Tibial artery (tissue), 4 donors: Measurements from ENCODE around the gene CCNB2.
A peak's percentile ranks its signal among the peaks of the same experiment; 100 is the strongest.
"Not testable (repeated sequence)": the region's sequence is repeated elsewhere in the genome, so short reads cannot be mapped to it uniquely, and the experiment has no call there.

ENCODE experiments used
- DNase-seq, 2 donors: peaks; one replicate each; pipeline ENCODE4 v3.0.0-alpha.2; 2019
- H3K27ac ChIP-seq, 2 donors: fragments of 200-600 bp; sonication (generic) in 1 of 2; 1 replicate in 1 of 2; 2 replicates in 1 of 2; pipeline ENCODE4 v1.5.1; 2018 to 2019; ENCODE audit warnings: mild to moderate bottlenecking in 1 of 2
- H3K27me3 ChIP-seq, 2 donors: fragments of 200-600 bp; sonication (generic) in 1 of 2; one replicate each; pipeline versions ENCODE4 v1.5.1 to v1.6.0; 2016 to 2019
- H3K36me3 ChIP-seq, 3 donors: fragments of 200-600 bp; sonication (generic) in 2 of 3; one replicate each; pipeline ENCODE4 v1.5.1; 2016 to 2019; ENCODE audit warnings: mild to moderate bottlenecking in 2 of 3
- H3K4me1 ChIP-seq, 4 donors: fragments of 200-600 bp; sonication (generic) in 2 of 4; 1 replicate in 3 of 4; 2 replicates in 1 of 4; pipeline ENCODE4 v1.5.1; 2016 to 2019
- H3K4me3 ChIP-seq, 2 donors: fragments of 200-600 bp; sonication (generic) in 1 of 2; 1 replicate in 1 of 2; 2 replicates in 1 of 2; pipeline ENCODE4 v1.5.1; 2018 to 2019; ENCODE audit warnings: mild to moderate bottlenecking in 2 of 2
- H3K9me3 ChIP-seq, 3 donors: fragments of 200-600 bp; sonication (generic) in 1 of 3; one replicate each; pipeline ENCODE4 v1.5.1; 2016 to 2019
- intact Hi-C: fragments of 100-400 bp; cut with DNase I; formaldehyde crosslinking; loops from one replicate; pipeline ENCODE4 v1.15.0; 2023; ENCODE audit warnings: low total_unique reads
- TF ChIP-seq, protein P1 (sequence below), 2 experiments: fragments of 200-600 bp in 1 of 2; fragments of 450-650 bp in 1 of 2; IDR thresholded peaks; one replicate each; pipeline ENCODE4 v1.5.1; 2017 to 2019; ENCODE audit warnings: antibody characterized with exemption in 2 of 2, mild to moderate bottlenecking in 1 of 2, moderate library complexity in 1 of 2

The CCNB2 gene

DNA sequence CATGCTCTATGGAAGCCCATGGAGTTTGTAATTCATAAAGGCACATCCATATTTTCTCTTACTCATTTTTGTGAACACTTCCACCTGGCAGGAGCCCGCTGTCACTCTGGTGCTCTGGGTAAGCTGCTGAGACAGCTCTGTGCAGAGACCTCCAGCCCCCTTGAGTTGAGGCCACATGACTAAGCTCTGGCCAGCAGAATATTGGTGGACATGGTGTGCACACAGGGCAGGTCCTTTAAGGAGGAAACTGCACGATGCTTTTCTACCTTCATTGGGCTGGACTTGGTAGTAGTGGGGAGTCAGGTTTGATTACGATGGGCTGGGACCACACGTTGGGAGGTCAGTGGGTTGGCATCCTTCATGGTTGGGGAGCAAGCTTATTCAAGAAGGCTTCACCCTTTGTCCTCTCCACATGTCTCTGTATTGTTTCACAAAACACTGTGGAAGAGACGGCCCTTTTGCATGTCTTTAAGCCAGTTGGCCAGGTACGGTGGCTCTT lies 29.0 kb downstream of the CCNB2 start:
- Histone ChIP-seq H3K9me3 (peaks cover 0 to 4% (median 0%) of the 10 kb centered on the region in 3 donors), H3K4me1 (no peaks in the 10 kb centered on the region), H3K27ac (no peak overlapping the region), H3K4me3 (no peak overlapping the region), H3K27me3 (no peaks in the 10 kb centered on the region), H3K36me3 (peaks cover 54 to 61% (median 57%) of the 10 kb centered on the region in 3 donors)
- intact Hi-C loops, result no loop called here
- no peak for DNase-seq
- TF ChIP-seq, protein P1, sequence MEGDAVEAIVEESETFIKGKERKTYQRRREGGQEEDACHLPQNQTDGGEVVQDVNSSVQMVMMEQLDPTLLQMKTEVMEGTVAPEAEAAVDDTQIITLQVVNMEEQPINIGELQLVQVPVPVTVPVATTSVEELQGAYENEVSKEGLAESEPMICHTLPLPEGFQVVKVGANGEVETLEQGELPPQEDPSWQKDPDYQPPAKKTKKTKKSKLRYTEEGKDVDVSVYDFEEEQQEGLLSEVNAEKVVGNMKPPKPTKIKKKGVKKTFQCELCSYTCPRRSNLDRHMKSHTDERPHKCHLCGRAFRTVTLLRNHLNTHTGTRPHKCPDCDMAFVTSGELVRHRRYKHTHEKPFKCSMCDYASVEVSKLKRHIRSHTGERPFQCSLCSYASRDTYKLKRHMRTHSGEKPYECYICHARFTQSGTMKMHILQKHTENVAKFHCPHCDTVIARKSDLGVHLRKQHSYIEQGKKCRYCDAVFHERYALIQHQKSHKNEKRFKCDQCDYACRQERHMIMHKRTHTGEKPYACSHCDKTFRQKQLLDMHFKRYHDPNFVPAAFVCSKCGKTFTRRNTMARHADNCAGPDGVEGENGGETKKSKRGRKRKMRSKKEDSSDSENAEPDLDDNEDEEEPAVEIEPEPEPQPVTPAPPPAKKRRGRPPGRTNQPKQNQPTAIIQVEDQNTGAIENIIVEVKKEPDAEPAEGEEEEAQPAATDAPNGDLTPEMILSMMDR (IDR thresholded peaks at IDR 0.05), result no peak

DNA sequence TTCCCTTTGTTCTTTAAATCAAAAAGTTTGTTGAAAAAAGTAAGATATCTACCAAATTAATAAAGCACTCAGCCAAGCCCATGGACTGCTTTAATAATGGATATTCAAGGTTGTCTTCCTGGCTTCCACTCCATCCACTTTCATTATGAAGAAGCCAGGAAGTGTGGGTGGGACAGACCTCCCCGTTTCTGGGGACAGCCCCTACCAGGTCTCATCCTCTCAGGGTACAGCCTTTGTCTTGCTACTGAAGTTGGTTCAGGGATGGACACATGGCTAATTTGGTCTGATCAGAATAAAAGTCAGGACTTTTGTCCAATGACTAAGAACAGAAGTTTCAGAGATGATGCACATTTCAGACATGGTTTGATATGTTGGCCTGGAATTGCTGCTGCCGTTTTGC lies 32.6 kb downstream of the CCNB2 start:
- TF ChIP-seq, protein P1 (IDR thresholded peaks at IDR 0.05), result no peak
- DNase-seq, result no peak
- H3K27ac ChIP-seq, result no peak overlapping the region
- intact Hi-C loops, result no loop called here
- H3K4me3 ChIP-seq, result no peak overlapping the region
- no peaks in the 10 kb centered on the region for H3K27me3 ChIP-seq
- no peaks in the 10 kb centered on the region for H3K9me3 ChIP-seq
- no peaks in the 10 kb centered on the region for H3K4me1 ChIP-seq
- peaks cover 49 to 91% (median 79%) of the 10 kb centered on the region in 3 donors for H3K36me3 ChIP-seq

- no peaks in the 10 kb centered on the region for H3K9me3 ChIP-seq
- no peak overlapping the region for H3K4me3 ChIP-seq
- DNase-seq, result no peak
- peaks cover 52 to 92% (median 83%) of the 10 kb centered on the region in 3 donors for H3K36me3 ChIP-seq
- H3K27ac ChIP-seq, result no peak overlapping the region
- TF ChIP-seq, protein P1 (IDR thresholded peaks at IDR 0.05), result peak; percentile 27 to 28
- H3K4me1 ChIP-seq, result no peaks in the 10 kb centered on the region
- H3K27me3 ChIP-seq, result no peaks in the 10 kb centered on the region
- intact Hi-C loops, result no loop called here
Measured at GRCh38 chr15:59138243-59138642, 33.3 kb downstream of the CCNB2 start.

- Histone ChIP-seq H3K9me3 (no peaks in the 10 kb centered on the region), H3K27ac (no peak overlapping the region), H3K4me1 (no peaks in the 10 kb centered on the region), H3K4me3 (no peak overlapping the region), H3K27me3 (no peaks in the 10 kb centered on the region), H3K36me3 (peaks cover 42 to 90% (median 81%) of the 10 kb centered on the region in 3 donors)
- no peak for DNase-seq
- intact Hi-C loops, result no loop called here
- TF ChIP-seq, protein P1 (IDR thresholded peaks at IDR 0.05), result no peak
Measured at GRCh38 chr15:59140422-59141226, 35.7 kb downstream of the CCNB2 start.

- Histone ChIP-seq H3K36me3 (peaks cover 26 to 75% (median 72%) of the 10 kb centered on the region in 3 donors), H3K9me3 (no peaks in the 10 kb centered on the region), H3K27ac (no peak overlapping the region), H3K27me3 (no peaks in the 10 kb centered on the region), H3K4me3 (no peak overlapping the region), H3K4me1 (peaks cover 0 to 8% (median 5%) of the 10 kb centered on the region in 4 donors)
- intact Hi-C loops, result no loop called here
- DNase-seq, result no peak
- TF ChIP-seq, protein P1 (IDR thresholded peaks at IDR 0.05), result no peak
Measured at GRCh38 chr15:59143281-59143680, 38.3 kb downstream of the CCNB2 start.

DNA sequence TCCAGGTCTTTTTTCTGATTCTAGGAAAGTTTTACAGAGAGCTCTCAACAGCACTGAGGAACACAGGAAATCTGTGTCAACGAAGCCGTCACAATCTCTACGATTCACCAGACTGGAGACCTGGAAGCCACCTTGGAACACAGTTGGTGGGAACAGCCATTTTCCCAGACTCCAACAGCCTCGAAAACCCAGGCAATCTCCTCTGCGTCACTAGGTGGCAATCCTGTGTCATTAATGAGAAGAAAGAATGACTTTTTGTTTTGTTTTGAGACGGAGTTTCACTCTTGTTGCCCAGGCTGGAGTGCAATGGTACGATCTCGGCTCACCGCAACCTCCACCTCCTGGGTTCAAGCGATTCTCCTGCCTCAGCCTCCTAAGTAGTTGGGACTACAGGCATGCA lies 39.6 kb downstream of the CCNB2 start:
- H3K27me3 ChIP-seq, DNase-seq, H3K27ac ChIP-seq, H3K9me3 ChIP-seq, H3K4me3 ChIP-seq, intact Hi-C loops: not testable (repeated sequence)
- H3K36me3 ChIP-seq, result peaks cover 20 to 72% (median 59%) of the 10 kb centered on the region in 3 donors
- H3K4me1 ChIP-seq, result peaks cover 0 to 21% (median 9%) of the 10 kb centered on the region in 4 donors
